KMS-11 (cell line): Measurements from ENCODE around the gene KLF7.

ENCODE experiments used
- H2AFZ ChIP-seq: fragments of 200-600 bp; sonication (generic); 2 replicates; pipeline ENCODE4 v1.6.1; 2016; ENCODE audit warnings: antibody characterized with exemption, mixed run types, low read depth
- H3K27ac ChIP-seq: fragments of 200-600 bp; sonication (generic); 2 replicates; pipeline ENCODE4 v1.6.1; 2016; ENCODE audit warnings: mild to moderate bottlenecking, mixed run types
- H3K27me3 ChIP-seq: fragments of 200-600 bp; sonication (generic); 2 replicates; pipeline ENCODE4 v1.6.1; 2017; ENCODE audit warnings: mild to moderate bottlenecking, low read depth, mixed run types, moderate library complexity; ENCODE audit not compliant: insufficient read depth
- H3K36me3 ChIP-seq: fragments of 200-600 bp; sonication (generic); 2 replicates; pipeline ENCODE4 v1.6.1; 2017; ENCODE audit warnings: mild to moderate bottlenecking, mixed run types; ENCODE audit not compliant: insufficient read depth
- H3K4me1 ChIP-seq: fragments of 200-600 bp; sonication (generic); 2 replicates; pipeline ENCODE4 v1.6.1; 2016; ENCODE audit warnings: mild to moderate bottlenecking, low read depth, mixed run types; ENCODE audit not compliant: poor library complexity, severe bottlenecking
- H3K4me2 ChIP-seq: fragments of 200-600 bp; sonication (generic); 2 replicates; pipeline ENCODE4 v1.7.0; 2016; ENCODE audit warnings: mild to moderate bottlenecking, mixed run types
- H3K4me3 ChIP-seq: fragments of 200-600 bp; sonication (generic); IDR thresholded peaks from 2 replicates; pipeline ENCODE4 v1.6.1; 2017; ENCODE audit warnings: low read depth, low read length, mixed read lengths; ENCODE audit not compliant: insufficient read depth
- H3K79me2 ChIP-seq: fragments of 200-600 bp; sonication (generic); 2 replicates; pipeline ENCODE4 v1.6.1; 2016; ENCODE audit warnings: low read depth, mixed run types; ENCODE audit not compliant: insufficient read depth
- H3K9ac ChIP-seq: fragments of 200-600 bp; sonication (generic); 2 replicates; pipeline ENCODE4 v1.6.1; 2016; ENCODE audit warnings: mild to moderate bottlenecking, mixed run types
- H4K20me1 ChIP-seq: fragments of 200-600 bp; sonication (generic); 2 replicates; pipeline ENCODE4 v1.6.1; 2016; ENCODE audit warnings: mild to moderate bottlenecking, mixed run types; ENCODE audit not compliant: insufficient read depth
- CTCF ChIP-seq: fragments of 200-600 bp; sonication (generic); conservative IDR thresholded peaks from 2 replicates; pipeline ENCODE4 v1.6.1; 2017; ENCODE audit warnings: low read depth, mild to moderate bottlenecking, antibody characterized with exemption, low read length, moderate library complexity, mixed read lengths

Gene KLF7

GRCh38 chr2:207141386-207141785, 24.4 kb downstream of the KLF7 start:
- H3K9ac ChIP-seq: peak overlapping the region; percentile 77; the same call in 1 of the 2 replicates
- H4K20me1 ChIP-seq: no peaks in the 10 kb centered on the region
- TF ChIP-seq CTCF: no peak
- no peak overlapping the region for H2AFZ ChIP-seq
- H3K27ac ChIP-seq: peak overlapping the region; percentile 98
- no peaks in the 10 kb centered on the region for H3K27me3 ChIP-seq
- peaks cover 96% of the 10 kb centered on the region for H3K4me1 ChIP-seq
- H3K36me3 ChIP-seq: no peaks in the 10 kb centered on the region
- H3K4me3 ChIP-seq: no peak overlapping the region
- peak overlapping the region; percentile 89 for H3K4me2 ChIP-seq
- peaks cover 41% of the 10 kb centered on the region for H3K79me2 ChIP-seq

- Histone ChIP-seq H3K4me3 (no peak overlapping the region), H3K36me3 (no peaks in the 10 kb centered on the region), H3K79me2 (peaks cover 37% of the 10 kb centered on the region), H2AFZ (no peak overlapping the region), H3K9ac (no peak overlapping the region), H3K27ac (0 out of 2 replicates have a peak overlapping the region, but pooled peaks have one; percentile 7), H3K4me1 (peaks cover 96% of the 10 kb centered on the region), H3K27me3 (no peaks in the 10 kb centered on the region), H3K4me2 (peak overlapping the region; percentile 26; the same call in 1 of the 2 replicates), H4K20me1 (no peaks in the 10 kb centered on the region)
- TF ChIP-seq CTCF: no peak
Observed at GRCh38 chr2:207140265-207140664, 25.5 kb downstream of the KLF7 start.

- no peaks in the 10 kb centered on the region for H3K27me3 ChIP-seq
- no peak overlapping the region for H3K27ac ChIP-seq
- no peaks in the 10 kb centered on the region for H3K36me3 ChIP-seq
- H3K4me1 ChIP-seq: peaks cover 96% of the 10 kb centered on the region
- H4K20me1 ChIP-seq: no peaks in the 10 kb centered on the region
- H3K9ac ChIP-seq: no peak overlapping the region
- no peak overlapping the region for H3K4me3 ChIP-seq
- H3K79me2 ChIP-seq: peaks cover 35% of the 10 kb centered on the region
- TF ChIP-seq CTCF: no peak
- H3K4me2 ChIP-seq: no peak overlapping the region
- H2AFZ ChIP-seq: no peak overlapping the region
Observed at GRCh38 chr2:207139552-207139951, 26.2 kb downstream of the KLF7 start.

GRCh38 chr2:207138627-207139297, 27.0 kb downstream of the KLF7 start:
- Histone ChIP-seq H2AFZ (no peak overlapping the region), H3K9ac (no peak overlapping the region), H3K27ac (no peak overlapping the region), H3K4me1 (peaks cover 96% of the 10 kb centered on the region), H3K79me2 (peaks cover 38% of the 10 kb centered on the region), H3K36me3 (no peaks in the 10 kb centered on the region), H3K4me3 (no peak overlapping the region), H3K4me2 (no peak overlapping the region), H3K27me3 (no peaks in the 10 kb centered on the region), H4K20me1 (no peaks in the 10 kb centered on the region)
- TF ChIP-seq CTCF: no peak
